Right lobe of liver (tissue), 6 donors: Measurements from ENCODE around the gene STX5. TPM values are rescaled to one million over a fixed set of nuclear protein-coding genes. Genes with fewer than 3 reads are reported as not detected.

Experiments used
- ATAC-seq, 4 donors: fragments of 200-7000 bp; cut with Tn5 transposase; one replicate each; pipeline ENCODE4 v1.9.1; 2020; ENCODE audit warnings: mild to moderate bottlenecking in 4 of 4, moderate library complexity in 4 of 4
- DNase-seq, 3 donors: peaks; one replicate each; pipeline ENCODE4 v3.0.0-alpha.2; 2020
- H3K27ac ChIP-seq, 3 donors: fragments of 200-600 bp; one replicate each; pipeline ENCODE4 v1.8.0; 2022
- H3K27me3 ChIP-seq, 2 donors: fragments of 200-600 bp; one replicate each; pipeline ENCODE4 v1.8.0; 2022
- H3K36me3 ChIP-seq, 4 donors: fragments of 200-600 bp; sonication (generic) in 1 of 4; one replicate each; pipeline versions ENCODE4 v1.5.1 to v1.8.0; 2017 to 2022; ENCODE audit warnings: control low read depth in 1 of 4
- H3K4me1 ChIP-seq, 4 donors: fragments of 200-600 bp; sonication (generic) in 1 of 4; one replicate each; pipeline versions ENCODE4 v1.5.1 to v1.8.0; 2017 to 2022; ENCODE audit warnings: control low read depth in 1 of 4
- H3K4me3 ChIP-seq, 3 donors: fragments of 200-600 bp; one replicate each; pipeline ENCODE4 v1.8.0; 2022
- H3K9me3 ChIP-seq, 4 donors: fragments of 200-600 bp; sonication (generic) in 1 of 4; one replicate each; pipeline versions ENCODE4 v1.5.1 to v1.8.0; 2017 to 2022; ENCODE audit warnings: control low read depth in 1 of 4
- POLR2A ChIP-seq: fragments of 450-650 bp; IDR thresholded peaks from one replicate; pipeline ENCODE4 v1.6.1; 2017; ENCODE audit warnings: antibody characterized with exemption, mild to moderate bottlenecking
- WGBS: methylation state at CpG from one replicate; pipeline ENCODE4 v1.1.6; 2018; ENCODE audit warnings: low coverage, low lambda C conversion rate; ENCODE audit not compliant: insufficient coverage; ENCODE audit errors: missing lambda C conversion rate; 5-methylcytosine and 5-hydroxymethylcytosine counted together
- intact Hi-C, 2 donors: fragments of 100-400 bp; cut with DNase I; formaldehyde crosslinking; loops; one replicate each; pipeline versions ENCODE4 v1.11.2 to v1.14.1; 2022
- total RNA-seq, 6 experiments: library from RNA; depleted of rRNA in 2 of 6; stranded (reverse); fragments of >200 nt in 2 of 6; fragmentation: NEBNext Ultra II Directional in 3 of 6; extraction: Animal tissue kit (Norgen Biotek cat#: 25700) in 3 of 6; gene quantifications; one replicate each; pipeline versions ENCODE4 v1.1.0 to v1.2.4, GENCODE V29; 2016 to 2023
- TF ChIP-seq, protein P1 (sequence below), 4 donors: fragments of 200-600 bp in 3 of 4; fragments of 450-650 bp in 1 of 4; IDR thresholded peaks; one replicate each; pipeline versions ENCODE4 v1.5.1 to v1.8.0; 2016 to 2022; ENCODE audit warnings: antibody characterized with exemption in 4 of 4, mild to moderate bottlenecking in 2 of 4
- donor health status: DM: no; HTN: yes; CAD: no.
- donor health status: DM: no; HTN: no; CAD: no.
- donor health status: DM: no; HTN: no; CAD: no.
- donor health status: DM: no; HTN: yes; CAD: no.
- donor health status: DM: no; HTN: yes; CAD: no.

The STX5 gene
- total RNA-seq, 6 experiments from 2014 or later, result 22.1 to 27.8 (median 24.6) TPM

DNA sequence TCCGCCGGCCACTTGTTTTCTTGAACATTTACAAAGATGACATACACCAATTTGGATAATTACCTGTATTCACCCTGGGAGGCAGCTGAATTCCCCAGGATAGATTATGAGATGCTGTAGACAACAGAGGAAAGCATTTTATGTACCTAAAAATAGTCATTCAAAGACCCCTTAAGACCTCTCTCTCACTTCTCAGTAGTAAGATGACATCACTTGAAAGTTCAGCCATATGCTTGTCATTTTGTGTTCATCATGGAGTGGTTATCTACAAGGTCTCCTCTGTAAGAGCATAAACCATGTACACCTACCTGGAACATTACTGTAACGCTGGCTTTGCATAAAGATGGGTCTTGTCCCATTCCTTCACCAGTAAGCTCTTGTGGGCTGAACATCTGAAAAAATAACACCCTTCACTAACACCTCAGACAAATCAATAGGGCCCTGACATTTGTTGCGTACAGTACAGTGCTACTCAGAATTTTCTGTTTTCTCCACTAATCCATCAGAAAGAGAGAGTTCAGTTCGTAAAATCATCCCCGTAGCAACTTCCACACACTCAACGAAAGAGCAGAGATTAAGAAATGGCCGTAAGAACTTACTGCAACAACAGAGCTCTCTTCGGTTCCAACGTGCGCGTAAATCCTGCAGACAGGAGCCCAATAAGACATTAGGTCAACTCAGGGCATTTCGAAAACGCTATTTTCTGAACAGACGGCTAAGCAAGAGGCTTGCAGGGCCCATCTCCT is 23.1 kb upstream of the STX5 start:
- Histone ChIP-seq H3K9me3 (no peaks in the 10 kb centered on the region), H3K27ac (peak overlapping the region in 2 of 3 donors; percentile 30 to 48), H3K27me3 (no peaks in the 10 kb centered on the region), H3K4me1 (peaks cover 0 to 19% (median 5%) of the 10 kb centered on the region in 4 donors), H3K4me3 (peak overlapping the region; percentile 69 to 80 (median 76)), H3K36me3 (peaks cover 0 to 25% (median 15%) of the 10 kb centered on the region in 4 donors)
- intact Hi-C loops, result loop anchor here in 1 of 2 donors (10.0 kb wide), 1 partner anchor 70 kb away; the partner anchor contains the start of gene TMEM179B
- no peak for TF ChIP-seq POLR2A
- TF ChIP-seq, protein P1, sequence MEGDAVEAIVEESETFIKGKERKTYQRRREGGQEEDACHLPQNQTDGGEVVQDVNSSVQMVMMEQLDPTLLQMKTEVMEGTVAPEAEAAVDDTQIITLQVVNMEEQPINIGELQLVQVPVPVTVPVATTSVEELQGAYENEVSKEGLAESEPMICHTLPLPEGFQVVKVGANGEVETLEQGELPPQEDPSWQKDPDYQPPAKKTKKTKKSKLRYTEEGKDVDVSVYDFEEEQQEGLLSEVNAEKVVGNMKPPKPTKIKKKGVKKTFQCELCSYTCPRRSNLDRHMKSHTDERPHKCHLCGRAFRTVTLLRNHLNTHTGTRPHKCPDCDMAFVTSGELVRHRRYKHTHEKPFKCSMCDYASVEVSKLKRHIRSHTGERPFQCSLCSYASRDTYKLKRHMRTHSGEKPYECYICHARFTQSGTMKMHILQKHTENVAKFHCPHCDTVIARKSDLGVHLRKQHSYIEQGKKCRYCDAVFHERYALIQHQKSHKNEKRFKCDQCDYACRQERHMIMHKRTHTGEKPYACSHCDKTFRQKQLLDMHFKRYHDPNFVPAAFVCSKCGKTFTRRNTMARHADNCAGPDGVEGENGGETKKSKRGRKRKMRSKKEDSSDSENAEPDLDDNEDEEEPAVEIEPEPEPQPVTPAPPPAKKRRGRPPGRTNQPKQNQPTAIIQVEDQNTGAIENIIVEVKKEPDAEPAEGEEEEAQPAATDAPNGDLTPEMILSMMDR (IDR thresholded peaks at IDR 0.05), result no peak
- WGBS, result 4% methylated on average over 15 of the region's 15 CpGs
- ATAC-seq (peak in 1 of 4 donors; percentile 5), DNase-seq (no peak)

DNA sequence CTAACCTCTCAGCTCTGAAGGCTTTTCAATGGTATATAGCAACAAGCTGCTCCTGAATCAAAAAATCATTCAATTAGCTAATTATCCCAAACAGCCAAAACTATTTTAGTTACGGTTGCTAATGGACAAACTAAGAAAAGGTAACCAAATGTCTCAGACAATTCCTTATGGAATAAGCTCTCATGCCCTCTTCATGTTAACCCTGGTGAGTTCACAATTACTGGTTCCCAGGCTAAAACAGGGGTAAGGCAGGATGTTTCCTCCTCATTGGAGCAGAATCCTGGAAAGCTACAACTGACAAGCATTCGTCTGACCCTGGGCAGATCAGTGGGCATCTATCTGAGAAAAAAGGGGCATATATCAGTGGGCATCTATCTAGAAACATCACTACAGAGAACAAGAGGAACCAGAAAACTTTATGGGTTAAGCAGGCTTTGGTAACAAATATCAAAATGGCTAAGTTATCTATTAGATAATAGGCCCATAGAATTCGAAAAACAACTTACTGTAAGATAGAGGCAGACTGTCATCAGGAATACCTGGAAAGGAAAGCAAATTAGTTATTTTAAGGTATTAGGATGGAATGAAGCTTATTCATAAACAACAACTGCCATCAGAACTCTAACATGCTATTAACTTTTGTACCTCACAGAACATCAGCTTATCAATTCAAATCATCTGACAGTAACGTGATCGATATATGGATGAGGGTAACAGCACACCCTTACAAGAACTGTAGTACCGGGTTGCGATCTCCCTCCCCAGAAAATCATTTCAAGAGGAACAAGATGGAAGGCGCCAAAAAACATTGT is 22.4 kb upstream of the STX5 start:
- H3K36me3 ChIP-seq, result peaks cover 0 to 25% (median 15%) of the 10 kb centered on the region in 4 donors
- H3K4me1 ChIP-seq, result peaks cover 0 to 19% (median 5%) of the 10 kb centered on the region in 4 donors
- TF ChIP-seq POLR2A, result no peak
- TF ChIP-seq, protein P1 (IDR thresholded peaks at IDR 0.05), result no peak
- H3K9me3 ChIP-seq, result no peaks in the 10 kb centered on the region
- no peak for DNase-seq
- no peaks in the 10 kb centered on the region for H3K27me3 ChIP-seq
- WGBS, result 26% methylated on average over 8 of the region's 8 CpGs
- H3K4me3 ChIP-seq, result peak overlapping the region; percentile 69 to 80 (median 76)
- intact Hi-C loops, result loop anchor here in 1 of 2 donors (10.0 kb wide), 1 partner anchor 69 kb away; the partner anchor contains the start of gene TMEM179B
- H3K27ac ChIP-seq, result no peak overlapping the region
- no peak for ATAC-seq

DNA sequence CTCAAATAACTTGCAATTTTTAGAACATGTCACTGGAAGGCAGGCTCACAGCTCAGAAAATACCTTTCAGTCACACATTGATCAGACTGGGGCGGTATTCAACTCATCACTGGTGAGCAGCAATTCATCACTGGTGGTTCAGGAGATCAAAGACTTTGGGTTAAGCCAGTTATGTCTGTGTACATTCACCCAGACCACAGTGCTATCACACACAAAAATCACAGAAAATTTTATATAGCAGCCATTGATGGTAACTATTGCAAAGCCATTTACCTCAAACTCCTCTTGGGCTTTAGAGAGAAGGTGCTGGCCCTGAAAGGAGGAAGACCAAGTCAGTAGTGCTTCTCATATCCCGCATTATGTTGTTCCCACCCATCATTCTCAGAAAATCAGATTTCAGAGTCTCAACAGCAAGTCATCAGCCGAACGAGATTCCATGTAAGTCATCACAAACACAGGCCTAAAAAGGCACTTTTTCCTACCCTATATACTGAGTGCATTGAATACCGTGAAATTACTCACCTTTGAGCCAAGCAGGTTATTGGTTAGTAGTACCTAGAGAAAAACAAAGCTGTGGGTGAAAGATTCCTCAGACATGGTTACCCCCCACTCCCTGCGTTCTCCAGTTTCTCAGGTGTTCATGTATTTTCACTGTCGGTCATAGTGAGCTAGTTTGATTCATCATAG is 21.6 kb upstream of the STX5 start:
- H3K27ac ChIP-seq, result no peak overlapping the region
- intact Hi-C loops, result loop anchor here in 1 of 2 donors (10.0 kb wide), 1 partner anchor 69 kb away; the partner anchor contains the start of gene TMEM179B

More for the DNA sequence above, 21.6 kb upstream of the STX5 start:
- ATAC-seq (no peak), DNase-seq (no peak)
- H3K9me3 ChIP-seq, result no peaks in the 10 kb centered on the region
- TF ChIP-seq, protein P1 (IDR thresholded peaks at IDR 0.05), result no peak
- TF ChIP-seq POLR2A, result no peak
- 57% methylated on average over 7 of the region's 7 CpGs for WGBS
- peaks cover 0 to 19% (median 5%) of the 10 kb centered on the region in 4 donors for H3K4me1 ChIP-seq
- H3K4me3 ChIP-seq, result no peak overlapping the region
- peaks cover 0 to 25% (median 15%) of the 10 kb centered on the region in 4 donors for H3K36me3 ChIP-seq
- no peaks in the 10 kb centered on the region for H3K27me3 ChIP-seq
